Measurements from ENCODE around the gene GNAI2.

The GNAI2 gene

DNA sequence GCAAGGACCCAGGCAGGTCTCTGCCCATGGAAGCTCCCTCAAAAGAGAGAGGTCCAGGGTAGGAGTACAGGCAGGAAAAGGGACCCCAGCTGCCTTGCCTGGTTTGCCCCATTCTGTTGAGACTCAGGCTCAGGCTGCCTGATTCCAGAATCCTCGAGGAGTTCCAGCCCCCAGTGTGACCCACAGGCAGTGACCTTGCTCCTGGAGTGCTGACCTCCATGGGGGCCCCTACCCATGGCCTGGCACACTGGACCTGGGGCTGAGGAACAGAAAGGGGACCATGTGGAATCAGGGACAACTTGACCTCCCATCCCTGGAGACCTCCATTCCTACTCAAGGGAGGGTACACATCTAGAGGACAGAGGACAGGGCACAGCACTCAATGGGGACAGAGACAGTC lies 29.6 kb downstream of the GNAI2 start:
- Histone ChIP-seq H3K9me3 (ENCODE audit: insufficient read depth, low read length) (no peaks in the 10 kb centered on the region), H3K4me3 (ENCODE audit: insufficient read length, low read depth) (no peak overlapping the region), H3K27me3 (ENCODE audit: insufficient read depth, insufficient read length) (no peaks in the 10 kb centered on the region), H3K36me3 (ENCODE audit: insufficient read depth, insufficient read length, low read length) (peaks cover 9% of the 10 kb centered on the region), H3K9ac (ENCODE audit: insufficient read length, low read depth) (peak overlapping the region; percentile 68), H3K4me1 (ENCODE audit: insufficient read depth, insufficient read length) (peaks cover 69% of the 10 kb centered on the region)
- no peak for DNase-seq (ENCODE audit: low read depth, low spot score)
- no peak for TF ChIP-seq ZNF274 (IDR thresholded peaks at IDR 0.05; ENCODE audit: low read depth, low read length)
- no peak for TF ChIP-seq SUZ12 (IDR thresholded peaks at IDR 0.05; ENCODE audit: extremely low read depth, insufficient read depth, insufficient read length)
- no peak for TF ChIP-seq YY1 (IDR thresholded peaks at IDR 0.05; ENCODE audit: insufficient read depth, insufficient read length)

DNA sequence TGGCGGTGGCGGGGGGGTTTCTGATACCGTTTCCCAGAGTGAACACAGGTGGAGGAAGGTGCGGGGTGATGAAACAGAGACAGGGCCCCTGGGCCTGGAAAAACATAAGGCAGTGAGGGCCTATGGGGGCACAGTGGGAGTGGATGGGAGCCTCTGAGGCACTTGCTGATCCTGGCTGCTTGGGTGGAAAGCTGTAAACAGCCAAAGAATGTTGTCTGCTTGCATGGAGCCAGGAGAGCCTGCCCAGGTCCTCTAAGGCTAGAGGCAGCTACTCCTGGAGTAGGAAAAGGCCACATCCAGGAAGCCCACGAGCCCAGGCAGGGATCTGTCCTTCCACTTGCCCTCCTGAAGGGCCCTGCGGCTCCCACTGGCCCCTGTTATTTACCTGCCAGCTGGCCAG lies 30.0 kb downstream of the GNAI2 start:
- Histone ChIP-seq H3K4me3 (ENCODE audit: insufficient read length, low read depth) (no peak overlapping the region), H3K36me3 (ENCODE audit: insufficient read depth, insufficient read length, low read length) (peaks cover 13% of the 10 kb centered on the region), H3K9me3 (ENCODE audit: insufficient read depth, low read length) (no peaks in the 10 kb centered on the region), H3K27me3 (ENCODE audit: insufficient read depth, insufficient read length) (no peaks in the 10 kb centered on the region), H3K4me1 (ENCODE audit: insufficient read depth, insufficient read length) (peaks cover 70% of the 10 kb centered on the region), H3K9ac (ENCODE audit: insufficient read length, low read depth) (peak overlapping the region; percentile 68)
- DNase-seq (ENCODE audit: low read depth, low spot score) = no peak
- TF ChIP-seq SUZ12 (IDR thresholded peaks at IDR 0.05; ENCODE audit: extremely low read depth, insufficient read depth, insufficient read length) = no peak
- TF ChIP-seq YY1 (IDR thresholded peaks at IDR 0.05; ENCODE audit: insufficient read depth, insufficient read length) = no peak
- TF ChIP-seq ZNF274 (IDR thresholded peaks at IDR 0.05; ENCODE audit: low read depth, low read length) = no peak

DNA sequence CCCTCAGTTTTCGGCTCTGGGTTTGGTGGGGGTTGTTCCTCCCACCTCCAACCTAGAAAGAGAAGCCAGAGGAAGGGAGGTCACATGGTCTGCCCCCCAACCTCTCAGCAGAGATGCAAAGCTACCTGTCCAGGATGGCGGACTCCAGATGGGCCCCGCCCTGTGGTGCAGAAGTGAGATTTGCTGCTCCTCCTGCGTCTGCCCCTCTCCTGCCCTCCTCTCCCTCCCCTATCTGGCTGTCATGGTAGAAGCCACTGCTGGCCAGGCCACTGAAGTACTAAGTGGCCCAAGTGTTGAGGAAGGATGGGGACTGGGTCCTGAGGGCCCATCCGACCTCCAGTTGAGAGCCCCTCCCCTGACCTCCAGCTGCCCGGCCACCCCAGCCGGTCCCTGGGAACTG lies 30.8 kb downstream of the GNAI2 start:
- no peaks in the 10 kb centered on the region for H3K27me3 ChIP-seq (ENCODE audit: insufficient read depth, insufficient read length)
- peaks cover 20% of the 10 kb centered on the region for H3K36me3 ChIP-seq (ENCODE audit: insufficient read depth, insufficient read length, low read length)
- peak overlapping the region; percentile 49 for H3K4me3 ChIP-seq (ENCODE audit: insufficient read length, low read depth)
- H3K9me3 ChIP-seq (ENCODE audit: insufficient read depth, low read length) = no peaks in the 10 kb centered on the region
- H3K9ac ChIP-seq (ENCODE audit: insufficient read length, low read depth) = peak overlapping the region; percentile 85
- H3K4me1 ChIP-seq (ENCODE audit: insufficient read depth, insufficient read length) = peaks cover 68% of the 10 kb centered on the region
- no peak for TF ChIP-seq ZNF274 (IDR thresholded peaks at IDR 0.05; ENCODE audit: low read depth, low read length)
- no peak for TF ChIP-seq SUZ12 (IDR thresholded peaks at IDR 0.05; ENCODE audit: extremely low read depth, insufficient read depth, insufficient read length)
- no peak for TF ChIP-seq YY1 (IDR thresholded peaks at IDR 0.05; ENCODE audit: insufficient read depth, insufficient read length)
- no peak for DNase-seq (ENCODE audit: low read depth, low spot score)

DNA sequence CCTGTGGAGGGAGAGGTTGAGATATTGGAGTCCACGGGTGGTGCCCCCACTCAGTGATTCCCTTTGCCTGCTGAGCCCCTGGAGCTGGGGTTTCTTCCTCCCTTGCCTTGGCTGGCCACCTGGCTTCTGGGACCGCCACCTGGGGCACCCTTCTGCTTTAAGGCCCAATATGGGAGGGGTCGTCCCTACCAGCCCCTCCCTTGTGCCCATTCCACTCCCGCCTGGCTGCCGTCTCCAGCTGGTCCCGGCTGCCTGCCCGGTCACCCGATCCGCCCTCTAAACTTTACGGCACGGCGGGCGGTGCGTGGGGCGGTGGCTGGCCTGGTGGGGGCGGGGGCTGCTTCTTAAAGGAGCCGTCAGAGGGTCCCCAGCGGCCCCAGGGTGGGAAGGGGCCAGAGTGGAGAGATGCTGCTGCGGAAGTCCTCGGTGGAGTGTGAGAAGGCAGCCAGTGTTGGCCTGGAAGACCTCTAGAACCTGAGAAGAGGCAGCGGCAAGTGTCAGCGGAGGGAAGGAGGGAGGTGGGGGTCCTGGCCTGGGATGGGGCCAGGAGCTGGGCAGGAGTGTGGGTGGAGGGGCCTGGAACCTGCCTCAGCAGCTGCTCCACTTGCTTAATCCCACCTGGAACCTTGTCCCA lies 31.4 kb downstream of the GNAI2 start:
- Histone ChIP-seq H3K27me3 (ENCODE audit: insufficient read depth, insufficient read length) (no peaks in the 10 kb centered on the region), H3K4me1 (ENCODE audit: insufficient read depth, insufficient read length) (peaks cover 67% of the 10 kb centered on the region), H3K9ac (ENCODE audit: insufficient read length, low read depth) (peak overlapping the region; percentile 85), H3K4me3 (ENCODE audit: insufficient read length, low read depth) (peak overlapping the region; percentile 49), H3K36me3 (ENCODE audit: insufficient read depth, insufficient read length, low read length) (peaks cover 20% of the 10 kb centered on the region), H3K9me3 (ENCODE audit: insufficient read depth, low read length) (no peaks in the 10 kb centered on the region)
- no peak for TF ChIP-seq SUZ12 (IDR thresholded peaks at IDR 0.05; ENCODE audit: extremely low read depth, insufficient read depth, insufficient read length)
- no peak for DNase-seq (ENCODE audit: low read depth, low spot score)

DNA sequence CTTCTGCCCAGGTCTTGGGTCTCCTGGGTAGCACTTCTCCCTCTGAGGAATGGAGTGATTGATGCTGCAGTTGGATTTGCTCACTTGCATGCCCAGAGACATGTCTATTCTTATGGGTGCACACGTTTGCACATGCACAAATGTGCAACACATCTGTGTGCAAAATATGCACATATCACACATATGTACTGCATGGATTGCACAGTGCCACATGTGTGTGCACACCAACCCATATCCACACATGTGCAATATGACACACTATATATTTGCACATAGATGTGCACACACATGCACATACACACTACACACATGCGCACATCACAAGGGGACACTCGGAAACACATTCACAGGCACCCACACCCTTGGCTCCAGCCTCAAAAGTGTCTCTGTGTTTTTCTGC lies 32.3 kb downstream of the GNAI2 start:
- TF ChIP-seq SUZ12 (IDR thresholded peaks at IDR 0.05; ENCODE audit: extremely low read depth, insufficient read depth, insufficient read length) (no peak), ZNF274 (IDR thresholded peaks at IDR 0.05; ENCODE audit: low read depth, low read length) (no peak), YY1 (IDR thresholded peaks at IDR 0.05; ENCODE audit: insufficient read depth, insufficient read length) (no peak)
- Histone ChIP-seq H3K9me3 (ENCODE audit: insufficient read depth, low read length) (no peaks in the 10 kb centered on the region), H3K9ac (ENCODE audit: insufficient read length, low read depth) (peak overlapping the region; percentile 43), H3K4me1 (ENCODE audit: insufficient read depth, insufficient read length) (peaks cover 62% of the 10 kb centered on the region), H3K27me3 (ENCODE audit: insufficient read depth, insufficient read length) (no peaks in the 10 kb centered on the region), H3K4me3 (ENCODE audit: insufficient read length, low read depth) (peak overlapping the region; percentile 49), H3K36me3 (ENCODE audit: insufficient read depth, insufficient read length, low read length) (peaks cover 22% of the 10 kb centered on the region)
- DNase-seq (ENCODE audit: low read depth, low spot score) = no peak

DNA sequence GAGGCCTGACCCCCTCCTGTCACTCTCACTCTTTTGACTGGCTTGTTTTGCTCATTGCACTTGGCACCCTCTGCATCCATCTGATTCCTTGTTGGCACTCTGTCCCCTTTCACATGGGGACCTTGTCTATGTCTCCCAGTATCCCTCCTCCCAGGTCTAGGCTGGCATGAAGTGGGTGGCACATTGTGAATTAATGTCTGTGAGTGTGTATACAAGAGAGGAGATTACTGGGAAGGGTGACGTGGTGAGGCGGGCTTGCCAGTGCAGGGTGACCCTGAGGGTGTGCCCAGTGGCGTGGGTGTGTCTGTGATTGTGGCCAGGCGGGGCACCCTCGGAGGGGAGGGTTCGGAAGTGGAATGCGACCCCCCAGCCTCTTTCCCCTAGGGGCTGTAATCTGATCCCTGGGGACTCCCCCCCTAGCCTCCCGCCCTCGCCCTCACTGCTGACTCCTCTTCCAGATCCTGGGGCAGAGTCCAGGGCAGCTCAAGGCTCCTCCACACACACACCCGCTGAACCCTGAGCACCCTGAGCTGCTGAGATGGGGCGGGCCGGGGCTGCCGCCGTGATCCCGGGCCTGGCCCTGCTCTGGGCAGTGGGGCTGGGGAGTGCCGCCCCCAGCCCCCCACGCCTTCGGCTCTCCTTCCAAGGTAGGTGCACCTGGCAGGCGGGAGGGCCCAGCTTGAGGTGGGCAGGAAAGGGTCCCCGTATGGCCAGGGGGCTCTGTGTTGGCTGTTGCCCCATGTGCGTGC lies 32.9 kb downstream of the GNAI2 start, which contains the start of gene SEMA3B:
Gene SEMA3B, plus strand, starts transcription at position 445 of the 749 bp plus-strand sequence. Its CDS starts 94 bp downstream, at position 539.
- Histone ChIP-seq H3K9ac (ENCODE audit: insufficient read length, low read depth) (peak within 1 kb of the TSS; percentile 87), H3K27me3 (ENCODE audit: insufficient read depth, insufficient read length) (no peaks in the 10 kb centered on the region), H3K9me3 (ENCODE audit: insufficient read depth, low read length) (no peaks in the 10 kb centered on the region), H3K4me3 (ENCODE audit: insufficient read length, low read depth) (peak within 1 kb of the TSS; percentile 49), H3K4me1 (ENCODE audit: insufficient read depth, insufficient read length) (peaks cover 68% of the 10 kb centered on the region), H3K36me3 (ENCODE audit: insufficient read depth, insufficient read length, low read length) (peaks cover 28% of the 10 kb centered on the region)
- DNase-seq (ENCODE audit: low read depth, low spot score) = no peak
- no peak for TF ChIP-seq ZNF274 (IDR thresholded peaks at IDR 0.05; ENCODE audit: low read depth, low read length)

DNA sequence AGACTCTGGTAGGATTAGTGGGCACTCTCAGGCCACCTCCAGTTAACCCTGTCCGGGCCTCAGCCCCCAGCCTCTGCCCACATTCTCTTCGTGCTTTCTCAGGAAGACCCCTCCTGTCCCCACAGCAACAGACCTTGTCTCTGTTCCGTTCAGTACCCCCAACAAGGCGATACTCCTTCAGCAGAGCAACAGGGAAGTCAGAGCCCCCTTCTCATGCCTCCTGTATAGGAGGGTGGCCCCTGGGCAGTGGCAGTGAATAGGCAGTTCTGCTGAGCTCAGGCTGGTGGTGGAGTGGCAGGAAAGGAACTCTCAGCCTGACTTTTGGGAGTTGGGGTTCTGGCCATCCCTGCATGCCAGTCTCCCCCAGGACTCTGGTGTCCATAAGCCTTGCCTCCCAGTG lies 33.5 kb downstream of the GNAI2 start:
- TF ChIP-seq YY1 (IDR thresholded peaks at IDR 0.05; ENCODE audit: insufficient read depth, insufficient read length) (no peak), SUZ12 (IDR thresholded peaks at IDR 0.05; ENCODE audit: extremely low read depth, insufficient read depth, insufficient read length) (no peak), ZNF274 (IDR thresholded peaks at IDR 0.05; ENCODE audit: low read depth, low read length) (no peak)
- H3K36me3 ChIP-seq (ENCODE audit: insufficient read depth, insufficient read length, low read length) = peaks cover 34% of the 10 kb centered on the region
- H3K4me1 ChIP-seq (ENCODE audit: insufficient read depth, insufficient read length) = peaks cover 67% of the 10 kb centered on the region
- H3K4me3 ChIP-seq (ENCODE audit: insufficient read length, low read depth) = peak overlapping the region; percentile 48
- peak overlapping the region; percentile 87 for H3K9ac ChIP-seq (ENCODE audit: insufficient read length, low read depth)
- no peak for DNase-seq (ENCODE audit: low read depth, low spot score)
- H3K9me3 ChIP-seq (ENCODE audit: insufficient read depth, low read length) = no peaks in the 10 kb centered on the region
- no peaks in the 10 kb centered on the region for H3K27me3 ChIP-seq (ENCODE audit: insufficient read depth, insufficient read length)
